ENCODE results near the gene PARD3B. TPM values are rescaled to one million over a fixed set of nuclear protein-coding genes. Genes with fewer than 3 reads are reported as not detected.

The PARD3B gene
- total RNA-seq, 1 experiment from 2014 or later: 2.0 TPM

DNA sequence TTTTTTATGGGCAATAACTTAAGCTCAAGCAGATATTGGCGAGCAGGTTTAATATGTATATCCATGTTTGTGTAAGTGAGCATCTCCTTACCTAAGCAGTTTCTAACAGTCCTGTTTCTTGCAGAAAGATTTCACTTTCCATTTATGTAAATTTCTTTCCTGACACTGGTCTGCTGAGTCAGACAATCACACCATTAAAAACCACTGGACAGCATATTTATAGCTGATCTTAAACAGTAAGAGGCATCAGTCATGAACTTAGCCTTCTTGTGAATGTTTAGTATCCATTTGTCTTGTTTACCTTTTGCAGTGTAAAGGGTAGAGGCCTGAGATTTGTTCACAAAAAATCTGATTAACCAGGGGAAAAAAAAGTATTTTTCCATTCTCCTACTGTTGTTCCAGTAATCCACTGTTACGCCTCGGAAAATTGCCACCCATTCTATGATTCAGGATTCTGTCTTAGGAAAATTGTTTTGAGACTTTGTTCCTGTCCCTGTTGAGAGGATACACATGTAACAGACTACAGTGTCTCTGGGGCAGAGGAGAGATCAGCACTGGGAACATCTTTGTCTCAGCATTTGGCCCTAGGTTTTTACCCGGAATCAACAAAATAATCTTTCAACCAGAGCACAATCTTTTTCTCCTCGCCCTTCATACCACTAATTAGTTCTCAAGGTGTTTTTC lies 616.0 kb downstream of the PARD3B start:
- ChIA-PET RAD21 (ENCODE audit: low non-redundant PET in 1 of 2, low total read pairs in 2 of 2, uncharacterized antibody in 2 of 2, unreplicated experiment in 2 of 2) (no interaction called here), POLR2A (no interaction called here), CTCF (no interaction called here)
- H3K79me2 ChIP-seq (ENCODE audit: insufficient read depth, low read length): no peaks in the 10 kb centered on the region
- DNase-seq (ENCODE audit: low read depth, low spot score) (no peak), ATAC-seq (no peak)
- no peak overlapping the region for H3K9ac ChIP-seq (ENCODE audit: low read length)
- intact Hi-C loops (cut with micrococcal nuclease): no loop called here
- H3K27me3 ChIP-seq (ENCODE audit: insufficient read depth, low read length): no peaks in the 10 kb centered on the region
- H3K36me3 ChIP-seq (ENCODE audit: control insufficient read depth in 1 of 2, insufficient read depth in 2 of 2, low read length in 2 of 2): no peaks in the 10 kb centered on the region
- no peaks in the 10 kb centered on the region for H3K4me1 ChIP-seq (ENCODE audit: control insufficient read depth in 1 of 2, insufficient read depth in 2 of 2, low read length in 2 of 2)
- H4K20me1 ChIP-seq (ENCODE audit: insufficient read depth): no peaks in the 10 kb centered on the region
- no peaks in the 10 kb centered on the region for H3K9me2 ChIP-seq (ENCODE audit: insufficient read depth)
- no peak overlapping the region for H3K4me3 ChIP-seq (replicated peaks in 1 of 2; ENCODE audit: low read depth in 1 of 2, low read length in 2 of 2)
- TF ChIP-seq POLR2AphosphoS5 (IDR thresholded peaks at IDR 0.05; ENCODE audit: low read depth, low read length) (no peak), JUND (IDR thresholded peaks at IDR 0.05) (no peak), SIN3A (IDR thresholded peaks at IDR 0.05; ENCODE audit: low read depth) (no peak), SRF (IDR thresholded peaks at IDR 0.05; ENCODE audit: low read depth) (no peak), YY1 (IDR thresholded peaks at IDR 0.05; ENCODE audit: extremely low read depth, insufficient replicate concordance, low read depth, low read length) (no peak), EZH2 (IDR thresholded peaks at IDR 0.05) (no peak), CEBPB (IDR thresholded peaks at IDR 0.05; ENCODE audit: low read depth) (no peak), TCF7L2 (IDR thresholded peaks at IDR 0.05; ENCODE audit: borderline replicate concordance, extremely low read depth, insufficient read depth, insufficient read length) (no peak), ELF1 (IDR thresholded peaks at IDR 0.05; ENCODE audit: borderline replicate concordance, low read depth) (no peak), SP1 (IDR thresholded peaks at IDR 0.05; ENCODE audit: low read depth) (no peak), ZFX (IDR thresholded peaks at IDR 0.05) (no peak), POLR2A (IDR thresholded peaks at IDR 0.05; ENCODE audit: borderline replicate concordance, extremely low read depth, insufficient read depth, insufficient read length) (no peak), ZNF274 (IDR thresholded peaks at IDR 0.05; ENCODE audit: low read depth, low read length) (no peak)
- TF ChIP-seq, protein P1, sequence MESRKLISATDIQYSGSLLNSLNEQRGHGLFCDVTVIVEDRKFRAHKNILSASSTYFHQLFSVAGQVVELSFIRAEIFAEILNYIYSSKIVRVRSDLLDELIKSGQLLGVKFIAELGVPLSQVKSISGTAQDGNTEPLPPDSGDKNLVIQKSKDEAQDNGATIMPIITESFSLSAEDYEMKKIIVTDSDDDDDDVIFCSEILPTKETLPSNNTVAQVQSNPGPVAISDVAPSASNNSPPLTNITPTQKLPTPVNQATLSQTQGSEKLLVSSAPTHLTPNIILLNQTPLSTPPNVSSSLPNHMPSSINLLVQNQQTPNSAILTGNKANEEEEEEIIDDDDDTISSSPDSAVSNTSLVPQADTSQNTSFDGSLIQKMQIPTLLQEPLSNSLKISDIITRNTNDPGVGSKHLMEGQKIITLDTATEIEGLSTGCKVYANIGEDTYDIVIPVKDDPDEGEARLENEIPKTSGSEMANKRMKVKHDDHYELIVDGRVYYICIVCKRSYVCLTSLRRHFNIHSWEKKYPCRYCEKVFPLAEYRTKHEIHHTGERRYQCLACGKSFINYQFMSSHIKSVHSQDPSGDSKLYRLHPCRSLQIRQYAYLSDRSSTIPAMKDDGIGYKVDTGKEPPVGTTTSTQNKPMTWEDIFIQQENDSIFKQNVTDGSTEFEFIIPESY (IDR thresholded peaks at IDR 0.05; ENCODE audit: extremely low read depth, insufficient replicate concordance, low read length): no peak
- TF ChIP-seq, protein P2, sequence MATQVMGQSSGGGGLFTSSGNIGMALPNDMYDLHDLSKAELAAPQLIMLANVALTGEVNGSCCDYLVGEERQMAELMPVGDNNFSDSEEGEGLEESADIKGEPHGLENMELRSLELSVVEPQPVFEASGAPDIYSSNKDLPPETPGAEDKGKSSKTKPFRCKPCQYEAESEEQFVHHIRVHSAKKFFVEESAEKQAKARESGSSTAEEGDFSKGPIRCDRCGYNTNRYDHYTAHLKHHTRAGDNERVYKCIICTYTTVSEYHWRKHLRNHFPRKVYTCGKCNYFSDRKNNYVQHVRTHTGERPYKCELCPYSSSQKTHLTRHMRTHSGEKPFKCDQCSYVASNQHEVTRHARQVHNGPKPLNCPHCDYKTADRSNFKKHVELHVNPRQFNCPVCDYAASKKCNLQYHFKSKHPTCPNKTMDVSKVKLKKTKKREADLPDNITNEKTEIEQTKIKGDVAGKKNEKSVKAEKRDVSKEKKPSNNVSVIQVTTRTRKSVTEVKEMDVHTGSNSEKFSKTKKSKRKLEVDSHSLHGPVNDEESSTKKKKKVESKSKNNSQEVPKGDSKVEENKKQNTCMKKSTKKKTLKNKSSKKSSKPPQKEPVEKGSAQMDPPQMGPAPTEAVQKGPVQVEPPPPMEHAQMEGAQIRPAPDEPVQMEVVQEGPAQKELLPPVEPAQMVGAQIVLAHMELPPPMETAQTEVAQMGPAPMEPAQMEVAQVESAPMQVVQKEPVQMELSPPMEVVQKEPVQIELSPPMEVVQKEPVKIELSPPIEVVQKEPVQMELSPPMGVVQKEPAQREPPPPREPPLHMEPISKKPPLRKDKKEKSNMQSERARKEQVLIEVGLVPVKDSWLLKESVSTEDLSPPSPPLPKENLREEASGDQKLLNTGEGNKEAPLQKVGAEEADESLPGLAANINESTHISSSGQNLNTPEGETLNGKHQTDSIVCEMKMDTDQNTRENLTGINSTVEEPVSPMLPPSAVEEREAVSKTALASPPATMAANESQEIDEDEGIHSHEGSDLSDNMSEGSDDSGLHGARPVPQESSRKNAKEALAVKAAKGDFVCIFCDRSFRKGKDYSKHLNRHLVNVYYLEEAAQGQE (IDR thresholded peaks at IDR 0.05; ENCODE audit: low read depth): no peak
- TF ChIP-seq, protein P3, sequence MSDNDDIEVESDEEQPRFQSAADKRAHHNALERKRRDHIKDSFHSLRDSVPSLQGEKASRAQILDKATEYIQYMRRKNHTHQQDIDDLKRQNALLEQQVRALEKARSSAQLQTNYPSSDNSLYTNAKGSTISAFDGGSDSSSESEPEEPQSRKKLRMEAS (IDR thresholded peaks at IDR 0.05): no peak
- TF ChIP-seq, protein P4, sequence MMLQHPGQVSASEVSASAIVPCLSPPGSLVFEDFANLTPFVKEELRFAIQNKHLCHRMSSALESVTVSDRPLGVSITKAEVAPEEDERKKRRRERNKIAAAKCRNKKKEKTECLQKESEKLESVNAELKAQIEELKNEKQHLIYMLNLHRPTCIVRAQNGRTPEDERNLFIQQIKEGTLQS (IDR thresholded peaks at IDR 0.05): no peak
- H3K4me2 ChIP-seq (ENCODE audit: low read length): no peak overlapping the region
- no peaks in the 10 kb centered on the region for H3K9me3 ChIP-seq (ENCODE audit: control insufficient read depth in 1 of 2, insufficient read depth in 1 of 2, low read depth in 1 of 2, low read length in 2 of 2)
- no TSS peak for BruUV-seq (replicated peaks)
- no peak overlapping the region for H3K27ac ChIP-seq (ENCODE audit: low read depth, low read length)
- no peak overlapping the region for H2AFZ ChIP-seq (ENCODE audit: low read depth, low read length, poor library complexity, severe bottlenecking)
